K562 (cell line): ENCODE results near the gene RNH1. TPM values are rescaled to one million over a fixed set of nuclear protein-coding genes. Genes with fewer than 3 reads are reported as not detected.
A peak's percentile ranks its signal among the peaks of the same experiment; 100 is the strongest.

Experiments used
- ATAC-seq: fragments of 200-7000 bp; cut with Tn5 transposase; 3 replicates; pipeline ENCODE4 v1.9.1; 2020; ENCODE audit warnings: moderate library complexity
- BruUV-seq: library from RNA; stranded (reverse); fragments of 400-500 nt; replicated peaks from 2 replicates; lab custom pipeline; 2021; lab: Mats Ljungman, UMichigan
- CTCF ChIA-PET: fragments of 300-600 bp; formaldehyde crosslinking; extraction: SDS; loops from one replicate; lab custom pipeline; 2021; ENCODE audit warnings: low intra/inter-chr PET ratio; lab: Yijun Ruan, JAX
- POLR2A ChIA-PET: fragments of 300-600, 350-650 bp; sonication (Branson Sonifier 250); formaldehyde crosslinking; extraction: SDS; loops from one replicate; lab custom pipeline; 2021; ENCODE audit warnings: antibody characterized with exemption, inconsistent platforms; lab: Yijun Ruan, JAX
- DNase-seq, 4 experiments: peaks; one replicate each; pipeline versions ENCODE4 v3.0.0 to v3.0.0-alpha.2; 2011 to 2018; ENCODE audit warnings: low spot score in 3 of 4, mixed read lengths in 3 of 4; ENCODE audit errors: extremely low read depth in 1 of 4
- FAIRE-seq: peaks from 2 replicates; lab custom pipeline; 2011; peaks lifted over from hg19 to GRCh38; lab: Jason Lieb, UNC
- H2AFZ ChIP-seq: 2 replicates; pipeline ENCODE4 v1.6.0; 2011; ENCODE audit warnings: low read depth, low read length, control low read depth, inconsistent platforms
- H3K27ac ChIP-seq: fragments of 200-600 bp; 3 replicates; pipeline ENCODE4 v1.8.0; 2011; ENCODE audit warnings: low read depth, mild to moderate bottlenecking, control low read depth, inconsistent platforms, low read length, moderate library complexity, mixed read lengths; ENCODE audit errors: extremely low read depth
- H3K27me3 ChIP-seq, 2 experiments: fragments of 300-600 bp in 1 of 2; 2 replicates in 1 of 2; 3 replicates in 1 of 2; pipeline versions ENCODE4 v1.6.0 to v1.8.0; 2011; ENCODE audit warnings: inconsistent platforms in 2 of 2, low read length in 2 of 2, mild to moderate bottlenecking in 1 of 2, mixed read lengths in 1 of 2, moderate library complexity in 1 of 2; ENCODE audit not compliant: control insufficient read depth in 2 of 2, insufficient read depth in 2 of 2
- H3K36me3 ChIP-seq: fragments of 300-600 bp; 3 replicates; pipeline ENCODE4 v1.8.0; 2011; ENCODE audit warnings: mild to moderate bottlenecking, low read length, inconsistent platforms; ENCODE audit not compliant: control insufficient read depth, insufficient read depth
- H3K4me1 ChIP-seq, 2 experiments: fragments of 200-600 bp in 1 of 2; replicated peaks in 1 of 2; 2 replicates in 1 of 2; 3 replicates in 1 of 2; pipeline versions ENCODE4 v1.5.1 to v1.8.0; 2011; ENCODE audit warnings: inconsistent platforms in 2 of 2, low read length in 2 of 2, mild to moderate bottlenecking in 1 of 2, mixed read lengths in 1 of 2, moderate library complexity in 1 of 2; ENCODE audit not compliant: control insufficient read depth in 2 of 2, insufficient read depth in 2 of 2
- H3K4me2 ChIP-seq: 2 replicates; pipeline ENCODE4 v1.6.1; 2011; ENCODE audit warnings: low read length, control low read depth, inconsistent platforms, mixed read lengths; ENCODE audit not compliant: insufficient read depth
- H3K4me3 ChIP-seq: fragments of 200-600 bp; sonication (generic), shearing (Covaris generic); 2 replicates; pipeline ENCODE4 v1.5.1; 2016; ENCODE audit warnings: control low read depth, inconsistent platforms
- H3K79me2 ChIP-seq: fragments of 200-600 bp; 3 replicates; pipeline ENCODE4 v1.8.0; 2011; ENCODE audit warnings: low read length, inconsistent platforms; ENCODE audit not compliant: control insufficient read depth, insufficient read depth
- H3K9ac ChIP-seq, 2 experiments: 2 replicates each; pipeline versions ENCODE4 v1.6.0 to v1.6.1; 2011; ENCODE audit warnings: low read depth in 2 of 2, low read length in 2 of 2, control low read depth in 1 of 2, inconsistent platforms in 1 of 2, mild to moderate bottlenecking in 1 of 2, mixed read lengths in 1 of 2; ENCODE audit not compliant: insufficient read depth in 1 of 2
- H3K9me1 ChIP-seq: one replicate; pipeline ENCODE4 v1.6.0; 2011; ENCODE audit warnings: inconsistent platforms, mild to moderate bottlenecking, low read length, moderate library complexity; ENCODE audit not compliant: control insufficient read depth, insufficient read depth
- H3K9me3 ChIP-seq: replicated peaks from 2 replicates; pipeline ENCODE4 v1.5.1; 2011; ENCODE audit warnings: low read depth, low read length, inconsistent platforms; ENCODE audit not compliant: control insufficient read depth, insufficient read depth
- H4K20me1 ChIP-seq: replicated peaks from 2 replicates; pipeline ENCODE4 v1.6.1; 2011; ENCODE audit warnings: low read length, inconsistent platforms, mixed read lengths; ENCODE audit not compliant: control insufficient read depth, insufficient read depth
- CTBP1 ChIP-seq: fragments of 450-650 bp; IDR thresholded peaks from 2 replicates; pipeline ENCODE4 v1.6.1; 2016; ENCODE audit warnings: borderline replicate concordance
- EZH2 ChIP-seq: IDR thresholded peaks from 2 replicates; pipeline ENCODE4 v1.6.1; 2012; ENCODE audit warnings: low read depth, mild to moderate bottlenecking, inconsistent platforms, low read length, borderline replicate concordance
- FUS ChIP-seq: fragments of 200-400 bp; formaldehyde crosslinking; optimal IDR thresholded peaks from 2 replicates; pipeline ENCODE3; 2017; ENCODE audit warnings: low read depth, low read length
- GABPB1 ChIP-seq: sonication (generic); formaldehyde crosslinking; IDR thresholded peaks from 2 replicates; pipeline ENCODE4 v1.8.0; 2022; ENCODE audit warnings: mild to moderate bottlenecking, missing genetic modification reagents
- HOXB6 ChIP-seq: fragments of 250-450 bp; sonication (Bioruptor Pico); IDR thresholded peaks from 2 replicates; pipeline ENCODE4 v1.5.1; 2022; ENCODE audit warnings: mild to moderate bottlenecking, borderline replicate concordance
- NEUROD1 ChIP-seq: fragments of 150-350 bp; IDR thresholded peaks from 2 replicates; pipeline ENCODE4 v1.6.1; 2014; ENCODE audit warnings: borderline replicate concordance, low read length, low read depth; ENCODE audit not compliant: partially characterized antibody
- TCF3 ChIP-seq: sonication (generic); formaldehyde crosslinking; IDR thresholded peaks from 2 replicates; pipeline ENCODE4 v1.4.0; 2020; ENCODE audit warnings: mild to moderate bottlenecking, missing genetic modification reagents
- ZBTB7A ChIP-seq: IDR thresholded peaks from 2 replicates; pipeline ENCODE4 v1.6.1; 2011; ENCODE audit warnings: low read depth, mild to moderate bottlenecking, low read length, moderate library complexity, borderline replicate concordance; ENCODE audit not compliant: control insufficient read depth
- ZNF134 ChIP-seq: fragments of 250-450 bp; sonication (Bioruptor Pico); conservative IDR thresholded peaks from 2 replicates; pipeline ENCODE4 v1.4.0; 2020
- ZNF253 ChIP-seq: fragments of 250-450 bp; sonication (Bioruptor Pico); conservative IDR thresholded peaks from 2 replicates; pipeline ENCODE4 v1.6.1; 2021; ENCODE audit warnings: mild to moderate bottlenecking
- ZNF3 ChIP-seq: fragments of 250-450 bp; sonication (Bioruptor Pico); IDR thresholded peaks from 2 replicates; pipeline ENCODE4 v1.5.0; 2021; ENCODE audit warnings: mild to moderate bottlenecking, moderate library complexity
- ZNF354B ChIP-seq: fragments of 250-450 bp; sonication (Bioruptor Pico); IDR thresholded peaks from 2 replicates; pipeline ENCODE4 v1.4.0; 2020
- ZNF592 ChIP-seq: fragments of 450-650 bp; IDR thresholded peaks from 2 replicates; pipeline ENCODE4 v1.6.1; 2017; ENCODE audit warnings: antibody characterized with exemption, mild to moderate bottlenecking
- ZSCAN29 ChIP-seq: fragments of 450-650 bp; IDR thresholded peaks from 2 replicates; pipeline ENCODE4 v1.6.1; 2017
- WGBS: fragments of 100-300 bp; shearing (Covaris generic); methylation state at CpG from one replicate; pipeline ENCODE4 v1.1.6; 2016; ENCODE audit warnings: low coverage, mixed read lengths; ENCODE audit not compliant: insufficient coverage; ENCODE audit errors: missing lambda C conversion rate; 5-methylcytosine and 5-hydroxymethylcytosine counted together
- in situ Hi-C: fragments of 300-500 bp; cut with MboI; formaldehyde crosslinking; loops from 4 replicates; pipeline ENCODE4 v1.15.0; 2018; ENCODE audit warnings: inconsistent platforms, mixed read lengths
- intact Hi-C: fragments of 100-400 bp; cut with micrococcal nuclease; formaldehyde crosslinking; loops from 2 replicates; pipeline ENCODE4 v1.14.2; 2022
- polyA plus RNA-seq, 8 experiments: library from polyadenylated mRNA; depleted of rRNA in 4 of 8; stranded (reverse) in 5 of 8; unstranded in 3 of 8; fragments of >200 nt; fragmentation: Nextera tagmentation in 2 of 8; fragmentation: Illumina TruSeq in 1 of 8; extraction: Ambion mirVana in 2 of 8; extraction: Trizol in 1 of 8; gene quantifications; 2 replicates each; pipeline versions ENCODE4 v1.2.1 to v1.2.3, GENCODE V29; 2011 to 2014; ENCODE audit warnings: inconsistent platforms in 1 of 8, missing spikeins in 1 of 8
- total RNA-seq, 7 experiments: library from RNA; depleted of rRNA in 6 of 7; stranded (reverse); fragments of >200 nt in 6 of 7; fragmentation: Illumina TruSeq in 2 of 7; extraction: Trizol in 2 of 7; gene quantifications; 2 replicates each; pipeline versions ENCODE4 v1.2.1 to v1.2.3, GENCODE V29; 2011 to 2021; ENCODE audit warnings: low replicate concordance in 1 of 7
- TF ChIP-seq, protein P1 (sequence below), 3 experiments: IDR thresholded peaks in 2 of 3; conservative IDR thresholded peaks in 1 of 3; 2 replicates each; pipeline ENCODE4 v1.5.1; 2011 to 2012; ENCODE audit warnings: low read length in 3 of 3, mild to moderate bottlenecking in 3 of 3, control low read depth in 2 of 3, improper control_type of control experiment in 1 of 3, inconsistent platforms in 1 of 3, low read depth in 1 of 3, mixed read lengths in 1 of 3, moderate library complexity in 1 of 3; ENCODE audit not compliant: insufficient read depth in 2 of 3
- TF ChIP-seq, protein P2 (sequence below): sonication (generic); formaldehyde crosslinking; IDR thresholded peaks from 2 replicates; pipeline ENCODE4 v1.8.0; 2022; ENCODE audit warnings: mild to moderate bottlenecking, missing genetic modification reagents

The RNH1 gene
- total and polyA plus RNA-seq, 9 of the 15 experiments (the other 6 are each of a cell fraction or from before 2014, with no cell fraction given): 2.5 to 160 (median 44.3) TPM

DNA sequence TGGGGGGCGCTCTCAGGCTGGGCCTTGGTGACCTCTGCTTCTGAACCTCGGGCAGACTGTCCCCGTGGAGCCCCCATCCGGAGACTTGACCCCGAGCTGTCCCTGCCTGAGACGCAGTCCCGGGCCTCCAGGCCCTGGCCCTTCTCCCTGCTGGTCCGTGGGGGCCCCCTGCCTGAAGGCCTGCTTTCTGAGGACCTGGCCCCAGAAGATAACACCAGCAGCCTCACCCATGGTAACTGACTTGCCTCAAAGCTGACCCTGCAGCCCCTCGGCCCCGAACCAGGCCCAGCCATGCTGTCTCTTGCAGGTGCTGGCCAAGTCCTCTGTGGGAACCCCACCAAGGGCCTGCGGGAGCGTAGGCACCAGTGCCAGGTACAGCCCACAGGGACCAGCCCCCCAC is 44.6 kb upstream of the RNH1 start:
- Histone ChIP-seq H3K9ac (peak overlapping the region; percentile 41 to 88), H3K79me2 (no peaks in the 10 kb centered on the region), H3K4me2 (peak overlapping the region; percentile 25; the same call in 1 of the 2 replicates), H4K20me1 (no peaks in the 10 kb centered on the region), H3K27ac (peak overlapping the region; percentile 25; the same call in 1 of the 3 replicates), H3K4me3 (no peak overlapping the region), H3K36me3 (no peaks in the 10 kb centered on the region), H3K4me1 (peaks cover 13 to 76% of the 10 kb centered on the region in 2 experiments; a peak in 4 of 5 replicates), H3K27me3 (no peaks in the 10 kb centered on the region), H2AFZ (peak overlapping the region; percentile 79), H3K9me1 (no peaks in the 10 kb centered on the region), H3K9me3 (no peaks in the 10 kb centered on the region)
- CTCF ChIA-PET: no interaction called here
- peak in 3 of 4 experiments; percentile 21 to 69 (median 44) for DNase-seq
- WGBS: 35% methylated on average over 10 of the region's 12 CpGs
- ATAC-seq: peak; percentile 60
- BruUV-seq: no TSS peak
- intact Hi-C loops: loop anchor here (5.0 to 10.0 kb wide), 3 partner anchors 63 to 176 kb away; partner anchors contain the start of genes DEAF1, IRF7 and TMEM80
- in situ Hi-C loops: no loop called here
- POLR2A ChIA-PET: interaction anchor here (1.0 to 2.1 kb wide), 5 partner anchors 9 to 24 kb away, joined by 4 to 8 read pairs (median 5); partner anchors contain the start of genes LMNTD2, PHRF1 and RASSF7
- peak; percentile 62 for FAIRE-seq
- TF ChIP-seq FUS: no peak
- no peak for TF ChIP-seq NEUROD1
- no peak for TF ChIP-seq HOXB6 (CRISPR knock-in tag)
- 0 out of 2 replicates have a peak, but pooled peaks have one; percentile 16 for TF ChIP-seq TCF3 (CRISPR knock-in tag)
- TF ChIP-seq, protein P1, sequence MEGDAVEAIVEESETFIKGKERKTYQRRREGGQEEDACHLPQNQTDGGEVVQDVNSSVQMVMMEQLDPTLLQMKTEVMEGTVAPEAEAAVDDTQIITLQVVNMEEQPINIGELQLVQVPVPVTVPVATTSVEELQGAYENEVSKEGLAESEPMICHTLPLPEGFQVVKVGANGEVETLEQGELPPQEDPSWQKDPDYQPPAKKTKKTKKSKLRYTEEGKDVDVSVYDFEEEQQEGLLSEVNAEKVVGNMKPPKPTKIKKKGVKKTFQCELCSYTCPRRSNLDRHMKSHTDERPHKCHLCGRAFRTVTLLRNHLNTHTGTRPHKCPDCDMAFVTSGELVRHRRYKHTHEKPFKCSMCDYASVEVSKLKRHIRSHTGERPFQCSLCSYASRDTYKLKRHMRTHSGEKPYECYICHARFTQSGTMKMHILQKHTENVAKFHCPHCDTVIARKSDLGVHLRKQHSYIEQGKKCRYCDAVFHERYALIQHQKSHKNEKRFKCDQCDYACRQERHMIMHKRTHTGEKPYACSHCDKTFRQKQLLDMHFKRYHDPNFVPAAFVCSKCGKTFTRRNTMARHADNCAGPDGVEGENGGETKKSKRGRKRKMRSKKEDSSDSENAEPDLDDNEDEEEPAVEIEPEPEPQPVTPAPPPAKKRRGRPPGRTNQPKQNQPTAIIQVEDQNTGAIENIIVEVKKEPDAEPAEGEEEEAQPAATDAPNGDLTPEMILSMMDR (IDR thresholded peaks at IDR 0.05 in 2 of 3, conservative IDR thresholded peaks at IDR 0.05 in 1 of 3; ENCODE audit: insufficient read depth in 2 of 3, low read depth in 1 of 3, low read length in 3 of 3): peak in 2 of 3 experiments; percentile 4 to 7; a peak in 1 of 6 replicates
- no peak for TF ChIP-seq CTBP1
- TF ChIP-seq ZBTB7A: 0 out of 2 replicates have a peak, but pooled peaks have one; percentile 56
- no peak for TF ChIP-seq ZNF354B (CRISPR knock-in tag)
- TF ChIP-seq ZNF592: peak; percentile 28; the same call in 1 of the 2 replicates
- TF ChIP-seq ZNF134 (CRISPR knock-in tag): no peak
- no peak for TF ChIP-seq GABPB1 (CRISPR knock-in tag)
- TF ChIP-seq, protein P2, sequence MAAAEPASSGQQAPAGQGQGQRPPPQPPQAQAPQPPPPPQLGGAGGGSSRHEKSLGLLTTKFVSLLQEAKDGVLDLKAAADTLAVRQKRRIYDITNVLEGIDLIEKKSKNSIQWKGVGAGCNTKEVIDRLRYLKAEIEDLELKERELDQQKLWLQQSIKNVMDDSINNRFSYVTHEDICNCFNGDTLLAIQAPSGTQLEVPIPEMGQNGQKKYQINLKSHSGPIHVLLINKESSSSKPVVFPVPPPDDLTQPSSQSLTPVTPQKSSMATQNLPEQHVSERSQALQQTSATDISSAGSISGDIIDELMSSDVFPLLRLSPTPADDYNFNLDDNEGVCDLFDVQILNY (CRISPR knock-in tag): no peak
- no peak for TF ChIP-seq EZH2
- no peak for TF ChIP-seq ZNF253 (CRISPR knock-in tag)
- TF ChIP-seq ZNF3: no peak
- no peak for TF ChIP-seq ZSCAN29
